Keratinocyte (primary cell): Measurements from ENCODE around the gene ANKS1B. TPM values are rescaled to one million over a fixed set of nuclear protein-coding genes. Genes with fewer than 3 reads are reported as not detected.
"Not testable (repeated sequence)": the region's sequence is repeated elsewhere in the genome, so short reads cannot be mapped to it uniquely, and the experiment has no call there.

Experiments used
- DNase-seq: peaks from one replicate; pipeline ENCODE4 v3.0.0-alpha.2; 2011; ENCODE audit warnings: low read depth, missing footprints, low spot score
- FAIRE-seq: peaks from 2 replicates; lab custom pipeline; 2011; peaks lifted over from hg19 to GRCh38; lab: Jason Lieb, UNC
- H2AFZ ChIP-seq: 2 replicates; pipeline ENCODE4 v1.6.0; 2012; ENCODE audit warnings: low read length, control low read depth, inconsistent platforms; ENCODE audit not compliant: control insufficient read depth
- H3K27ac ChIP-seq: 2 replicates; pipeline ENCODE4 v1.5.1; 2011; ENCODE audit warnings: low read length; ENCODE audit not compliant: control insufficient read depth, insufficient read depth
- H3K27me3 ChIP-seq: 3 replicates; pipeline ENCODE4 v1.6.0; 2011; ENCODE audit warnings: low read length; ENCODE audit not compliant: control insufficient read depth, insufficient read depth; ENCODE audit errors: extremely low read depth
- H3K36me3 ChIP-seq, 2 experiments: 2 replicates in 1 of 2; 3 replicates in 1 of 2; pipeline ENCODE4 v1.5.1; 2011; ENCODE audit warnings: low read length in 2 of 2, mild to moderate bottlenecking in 1 of 2; ENCODE audit not compliant: control insufficient read depth in 2 of 2, insufficient read depth in 2 of 2; ENCODE audit errors: extremely low read depth in 1 of 2
- H3K4me1 ChIP-seq: 3 replicates; pipeline ENCODE4 v1.5.1; 2011; ENCODE audit warnings: low read length; ENCODE audit not compliant: control insufficient read depth, insufficient read depth; ENCODE audit errors: extremely low read depth
- H3K4me2 ChIP-seq: 3 replicates; pipeline ENCODE4 v1.6.0; 2011; ENCODE audit warnings: low read depth, low read length; ENCODE audit not compliant: control insufficient read depth, insufficient read depth; ENCODE audit errors: extremely low read depth
- H3K4me3 ChIP-seq, 3 experiments: fragments of 200-600 bp in 1 of 3; sonication (generic) in 1 of 3; 2 replicates in 2 of 3; 3 replicates in 1 of 3; pipeline ENCODE4 v1.5.1; 2011 to 2016; ENCODE audit warnings: low read length in 3 of 3, mild to moderate bottlenecking in 3 of 3, control low read depth in 2 of 3, inconsistent platforms in 1 of 3, low read depth in 1 of 3, mixed read lengths in 1 of 3, mixed run types in 1 of 3, moderate library complexity in 1 of 3; ENCODE audit not compliant: control insufficient read depth in 2 of 3, insufficient read depth in 2 of 3; ENCODE audit errors: extremely low read depth in 1 of 3
- H3K79me2 ChIP-seq: 2 replicates; pipeline ENCODE4 v1.6.0; 2012; ENCODE audit warnings: low read length; ENCODE audit not compliant: control insufficient read depth, insufficient read depth
- H3K9ac ChIP-seq: 3 replicates; pipeline ENCODE4 v1.6.0; 2011; ENCODE audit warnings: low read length; ENCODE audit not compliant: control insufficient read depth, insufficient read depth; ENCODE audit errors: extremely low read depth
- H3K9me1 ChIP-seq: 3 replicates; pipeline ENCODE4 v1.6.0; 2011; ENCODE audit warnings: low read length; ENCODE audit not compliant: control insufficient read depth, insufficient read depth; ENCODE audit errors: extremely low read depth
- H3K9me3 ChIP-seq: 2 replicates; pipeline ENCODE4 v1.5.1; 2012; ENCODE audit warnings: low read depth, low read length; ENCODE audit not compliant: control insufficient read depth
- H4K20me1 ChIP-seq: 3 replicates; pipeline ENCODE4 v1.6.0; 2011; ENCODE audit warnings: low read length; ENCODE audit not compliant: control insufficient read depth, insufficient read depth; ENCODE audit errors: extremely low read depth
- CTCF ChIP-seq, 3 experiments: IDR thresholded peaks in 1 of 3; conservative IDR thresholded peaks in 1 of 3; optimal IDR thresholded peaks in 1 of 3; 2 replicates in 2 of 3; 3 replicates in 1 of 3; pipeline versions ENCODE3 to v1.5.1; 2011; ENCODE audit warnings: low read length in 3 of 3, mild to moderate bottlenecking in 3 of 3, moderate library complexity in 2 of 3, control low read depth in 1 of 3, inconsistent platforms in 1 of 3; ENCODE audit not compliant: insufficient read depth in 2 of 3; ENCODE audit errors: extremely low read depth in 1 of 3
- EZH2 ChIP-seq: IDR thresholded peaks from one replicate; pipeline ENCODE4 v1.6.1; 2012; ENCODE audit warnings: inconsistent platforms, mild to moderate bottlenecking, low read length, moderate library complexity
- dilution Hi-C: fragments of 300-500 bp; cut with MboI; formaldehyde crosslinking; loops from one replicate; pipeline ENCODE4 v1.7.0; 2020; ENCODE audit warnings: low sequenced_read_pairs; ENCODE audit not compliant: extremely low pct_ligation_motif_present
- polyA plus RNA-seq, 5 experiments: library from polyadenylated mRNA; depleted of rRNA in 3 of 5; stranded (reverse) in 3 of 5; stranded (forward) in 1 of 5; unstranded in 1 of 5; fragments of >200 nt; gene quantifications; 1 replicate in 1 of 5; 2 replicates in 3 of 5; 3 replicates in 1 of 5; pipeline versions ENCODE4 v1.2.1 to v1.2.3, GENCODE V29; 2011 to 2012; ENCODE audit warnings: missing spikeins in 2 of 5, low read depth in 1 of 5, low replicate concordance in 1 of 5

ANKS1B gene
- polyA plus RNA-seq, 1 donor (not counting 4 experiments of a cell fraction or from before 2014, with no cell fraction given): not detected

GRCh38 chr12:98757455-98757854 is 1227.3 kb downstream of the ANKS1B start:
- TF ChIP-seq EZH2: no peak
- no peak for TF ChIP-seq CTCF (optimal IDR thresholded peaks at IDR 0.05 in 1 of 3, IDR thresholded peaks at IDR 0.05 in 1 of 3, conservative IDR thresholded peaks at IDR 0.05 in 1 of 3; ENCODE audit: extremely low read depth in 1 of 3, insufficient read depth in 2 of 3, low read length in 3 of 3)
- H3K27me3 ChIP-seq: no peaks in the 10 kb centered on the region
- FAIRE-seq: no peak

GRCh38 chr12:98755855-98756254 is 1228.9 kb downstream of the ANKS1B start:
- H3K4me1 ChIP-seq, H3K27ac ChIP-seq, FAIRE-seq, H2AFZ ChIP-seq, H3K9me3 ChIP-seq, H3K4me3 ChIP-seq, dilution Hi-C loops, H3K9me1 ChIP-seq, H3K9ac ChIP-seq, H3K4me2 ChIP-seq, H3K36me3 ChIP-seq, H3K27me3 ChIP-seq, H3K79me2 ChIP-seq, H4K20me1 ChIP-seq: not testable (repeated sequence)
- DNase-seq: peak; percentile 4
- peak in 1 of 3 experiments; percentile 16 for TF ChIP-seq CTCF (optimal IDR thresholded peaks at IDR 0.05 in 1 of 3, IDR thresholded peaks at IDR 0.05 in 1 of 3, conservative IDR thresholded peaks at IDR 0.05 in 1 of 3; ENCODE audit: extremely low read depth in 1 of 3, insufficient read depth in 2 of 3, low read length in 3 of 3)

More at GRCh38 chr12:98757455-98757854, 1227.3 kb downstream of the ANKS1B start:
- Histone ChIP-seq H2AFZ (no peak overlapping the region), H3K4me2 (no peak overlapping the region), H3K9me3 (no peaks in the 10 kb centered on the region), H3K79me2 (no peaks in the 10 kb centered on the region), H3K4me1 (no peaks in the 10 kb centered on the region), H3K4me3 (no peak overlapping the region), H3K36me3 (no peaks in the 10 kb centered on the region), H3K9ac (no peak overlapping the region), H3K9me1 (no peaks in the 10 kb centered on the region), H4K20me1 (no peaks in the 10 kb centered on the region), H3K27ac (no peak overlapping the region)
- dilution Hi-C loops: no loop called here
- no peak for DNase-seq
